C1 segment of cervical spinal cord (tissue), 14 donors: Measurements from ENCODE around the gene HPS3.

Experiments used
- DNase-seq, 14 donors: peaks; one replicate each; lab custom pipeline; 2025; lab: John Stamatoyannopoulos, UW

HPS3 gene

DNA sequence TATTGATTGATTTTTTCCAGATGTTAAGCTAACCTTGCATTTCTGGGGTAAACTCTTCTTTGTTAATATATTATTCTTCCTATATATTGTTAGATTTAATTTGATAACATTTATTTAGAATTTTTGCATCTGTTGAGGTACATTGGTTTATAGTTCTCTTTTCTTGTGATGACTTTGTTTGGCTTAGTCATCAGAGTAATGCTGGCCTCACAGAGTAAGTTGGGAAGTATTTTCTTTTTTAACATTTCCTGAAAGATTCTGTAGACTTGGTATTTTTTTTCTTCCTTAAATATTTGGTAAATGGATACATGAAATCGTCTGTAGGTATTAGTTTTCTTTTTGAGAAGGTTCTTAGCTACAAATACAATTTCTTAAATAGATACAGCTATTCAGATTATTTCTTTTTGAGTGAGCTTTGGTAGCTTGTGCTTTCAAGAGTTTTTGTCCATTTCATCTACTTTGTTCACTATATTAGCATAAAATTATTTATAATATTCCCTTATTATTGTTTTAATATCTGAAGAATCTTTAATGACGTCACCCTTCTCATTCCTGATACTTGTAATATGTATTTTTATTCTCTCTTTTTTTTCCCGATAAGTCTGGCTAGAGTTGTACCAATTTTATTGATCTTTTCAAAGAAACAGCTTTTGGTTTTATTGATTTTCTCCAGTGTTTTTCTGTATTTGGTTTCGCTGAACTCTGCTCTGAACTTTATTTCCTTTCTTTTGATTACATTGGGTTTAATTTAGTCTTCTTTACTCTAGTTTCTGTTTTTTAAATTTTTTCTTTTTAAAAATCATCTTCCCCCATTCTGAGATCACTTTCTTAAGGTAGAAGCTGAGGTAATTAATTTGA, 6.5 kb upstream of the HPS3 start:
- no peak for DNase-seq

DNA sequence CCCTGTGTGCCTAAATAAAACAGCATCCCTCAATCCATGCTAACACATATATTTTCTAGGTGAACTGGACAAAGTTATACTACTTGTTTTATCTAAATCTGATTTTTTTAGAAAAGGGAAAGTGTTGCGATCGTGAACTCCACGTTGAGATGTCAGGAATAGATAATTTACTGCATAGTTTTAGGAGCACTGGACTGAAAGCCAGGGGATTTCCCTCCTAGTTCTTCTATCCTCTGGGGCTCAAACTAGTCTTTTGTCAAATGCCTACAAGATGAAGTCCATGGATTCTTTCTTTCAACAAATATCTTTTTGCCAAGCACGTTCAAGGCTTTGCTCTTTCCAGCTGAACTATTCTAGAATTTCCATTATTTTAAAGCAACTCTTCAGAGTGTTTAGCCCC, 617 bp upstream of the HPS3 start:
- no peak for DNase-seq

- peak in 1 of 14 donors; percentile 18 for DNase-seq
Measured at GRCh38 chr3:149131589-149131988, 2.2 kb downstream of the HPS3 start.

GRCh38 chr3:149134575-149134974, 5.1 kb downstream of the HPS3 start:
- no peak for DNase-seq

GRCh38 chr3:149142682-149143081, 13.2 kb downstream of the HPS3 start:
- DNase-seq = no peak

- DNase-seq = no peak
Measured at GRCh38 chr3:149145356-149145755, 15.9 kb downstream of the HPS3 start.

DNA sequence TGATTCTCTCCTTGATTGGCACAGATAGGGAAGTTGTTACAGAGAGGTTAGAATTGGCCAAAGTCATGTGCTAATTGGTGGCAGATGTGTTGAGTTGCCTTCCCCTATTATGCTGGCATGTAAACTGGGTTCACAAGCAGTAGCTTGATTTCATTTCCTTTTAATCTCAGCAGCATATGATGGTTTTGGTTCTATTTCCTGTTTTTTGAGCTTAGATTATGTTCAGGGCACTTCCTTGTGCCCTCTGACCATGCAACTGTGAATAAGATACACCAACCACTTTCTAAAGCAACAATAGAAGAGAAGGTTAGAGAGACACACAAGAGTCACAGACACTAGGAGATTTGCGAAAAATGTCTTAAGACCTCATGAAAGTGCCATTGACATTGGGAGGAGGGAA, 16.5 kb downstream of the HPS3 start:
- no peak for DNase-seq

GRCh38 chr3:149150436-149150835, 21.0 kb downstream of the HPS3 start:
- no peak for DNase-seq

DNA sequence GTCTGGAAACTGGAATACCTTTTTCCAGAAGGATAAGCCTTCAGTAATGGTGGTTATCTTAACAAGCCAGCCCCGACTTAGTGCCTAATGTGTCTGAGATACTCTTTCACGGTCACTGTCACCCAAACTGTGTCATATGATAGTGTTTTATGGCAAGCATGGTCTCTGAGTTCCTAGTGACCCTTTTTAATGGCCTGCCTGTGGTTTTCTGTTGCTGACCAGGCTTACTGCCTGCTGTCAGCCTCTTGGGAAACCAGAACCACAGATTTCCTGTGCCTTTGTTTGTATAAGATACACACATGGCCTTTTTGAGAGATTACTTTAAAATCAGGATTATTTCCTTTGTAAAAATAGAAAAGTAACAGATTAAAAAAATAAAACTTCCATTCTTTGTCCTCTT, 22.4 kb downstream of the HPS3 start:
- DNase-seq = peak in 1 of 14 donors; percentile 18

DNA sequence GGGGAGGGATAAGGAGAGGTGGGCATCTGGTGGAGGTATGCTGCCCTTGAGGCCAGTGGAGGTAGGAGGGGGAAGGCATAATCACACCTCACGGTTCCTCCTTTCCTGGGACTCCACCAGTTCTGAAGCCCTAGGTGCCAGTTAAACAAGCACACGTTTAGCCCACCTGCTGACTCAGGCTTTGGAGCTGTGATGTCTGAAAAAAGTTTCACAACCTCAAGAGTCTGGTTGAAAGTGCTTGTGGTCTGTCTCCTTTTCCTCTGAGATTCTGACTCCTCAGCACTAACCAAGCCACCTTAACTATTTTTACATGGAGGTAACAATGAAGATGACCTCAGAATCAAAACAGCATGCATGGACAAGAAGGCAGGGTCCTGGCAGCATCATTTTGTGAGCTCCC, 23.0 kb downstream of the HPS3 start:
- DNase-seq = no peak

- DNase-seq = no peak
Measured at GRCh38 chr3:149153402-149153801, 24.0 kb downstream of the HPS3 start.

DNA sequence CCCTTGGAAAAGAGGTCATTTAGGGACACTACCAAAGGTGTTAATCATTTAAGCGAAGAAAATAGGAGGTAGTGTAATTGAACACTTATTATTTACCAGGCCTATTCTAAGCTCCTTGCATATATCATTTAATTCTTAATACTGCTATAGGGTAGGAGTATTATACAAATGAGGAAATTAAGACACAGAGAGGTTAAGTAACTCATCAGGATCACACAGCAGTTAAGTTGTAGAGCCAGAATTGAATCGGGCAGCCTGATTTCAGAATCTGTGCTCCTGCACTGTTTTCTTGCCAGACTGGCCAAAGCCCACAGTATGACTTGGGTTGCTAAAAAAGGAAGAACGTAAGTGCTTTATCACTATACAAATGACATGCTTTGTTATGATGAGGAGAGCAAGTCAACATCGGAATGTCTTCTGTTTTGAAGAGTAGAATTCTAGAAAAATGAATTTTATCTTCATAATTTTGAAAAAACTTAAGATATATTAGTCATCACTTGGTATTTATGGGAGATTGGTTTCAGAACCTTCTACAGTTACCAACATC, 31.4 kb downstream of the HPS3 start:
- DNase-seq = no peak

- no peak for DNase-seq
Measured at GRCh38 chr3:149162007-149162406, 32.6 kb downstream of the HPS3 start.

DNA sequence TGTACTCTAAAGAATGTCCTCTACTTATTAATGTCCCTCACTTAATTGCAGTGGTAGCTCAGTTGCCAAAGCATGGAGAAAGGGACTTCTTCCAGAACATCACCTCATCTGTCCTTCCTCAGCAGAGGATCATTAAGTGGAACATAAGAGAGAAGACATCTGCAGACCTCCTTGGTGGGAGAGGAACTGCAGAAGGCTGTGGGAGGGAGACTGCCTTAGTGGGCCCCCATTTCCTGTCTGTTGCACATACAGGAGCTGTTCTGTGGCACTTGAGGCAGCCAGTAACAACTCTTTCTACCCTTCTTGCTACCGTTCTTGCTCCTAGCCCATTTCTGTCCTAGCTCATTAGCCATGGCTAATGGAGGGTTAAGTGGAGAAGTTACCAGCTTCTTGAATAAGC, 33.6 kb downstream of the HPS3 start:
- no peak for DNase-seq

- no peak for DNase-seq
Measured at GRCh38 chr3:149167898-149168297, 38.5 kb downstream of the HPS3 start.

- no peak for DNase-seq
Measured at GRCh38 chr3:149170672-149171071, 41.2 kb downstream of the HPS3 start.

GRCh38 chr3:149174901-149175300, 45.5 kb downstream of the HPS3 start:
- no peak for DNase-seq

DNA sequence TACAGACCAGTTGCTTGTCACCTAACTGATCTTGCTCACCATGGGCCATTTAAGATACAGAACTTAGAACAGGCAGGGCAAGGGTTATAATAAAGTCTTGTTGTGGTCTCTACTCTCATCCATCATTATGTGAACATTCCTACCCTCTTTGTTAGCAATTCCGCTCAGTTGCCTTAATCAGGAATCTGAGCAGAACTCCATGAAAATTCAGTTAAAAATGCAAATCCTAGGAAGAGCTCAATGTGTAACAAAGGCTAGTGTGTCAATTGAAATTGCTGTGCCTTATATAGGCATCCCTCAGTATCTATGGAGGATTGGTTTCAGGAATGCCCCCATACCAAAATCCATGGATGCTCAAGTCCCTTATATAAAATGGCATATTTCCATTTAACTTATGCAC, 47.7 kb downstream of the HPS3 start:
- DNase-seq = no peak

DNA sequence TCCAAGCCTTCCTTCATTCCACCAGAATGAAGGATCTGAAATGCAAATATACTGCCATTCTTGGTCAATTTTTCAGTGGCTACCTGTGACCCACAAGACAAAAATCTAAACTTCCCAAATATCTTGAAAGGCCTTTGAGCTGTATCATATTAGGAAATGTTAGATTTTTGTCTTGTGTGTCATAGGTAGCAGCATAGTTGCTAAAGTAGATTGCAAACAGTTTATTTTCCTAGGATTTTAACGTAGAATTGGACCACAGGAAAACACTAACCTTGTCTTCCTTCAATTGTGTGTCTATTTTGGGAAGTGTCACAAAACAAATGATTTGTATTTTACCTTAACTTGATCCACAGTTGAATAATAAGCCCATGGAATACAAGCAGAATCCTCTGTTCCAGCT, 49.8 kb downstream of the HPS3 start:
- no peak for DNase-seq

- DNase-seq = peak in 4 of 14 donors; percentile 5 to 45 (median 21)
Measured at GRCh38 chr3:149180057-149180573, 50.7 kb downstream of the HPS3 start.

DNA sequence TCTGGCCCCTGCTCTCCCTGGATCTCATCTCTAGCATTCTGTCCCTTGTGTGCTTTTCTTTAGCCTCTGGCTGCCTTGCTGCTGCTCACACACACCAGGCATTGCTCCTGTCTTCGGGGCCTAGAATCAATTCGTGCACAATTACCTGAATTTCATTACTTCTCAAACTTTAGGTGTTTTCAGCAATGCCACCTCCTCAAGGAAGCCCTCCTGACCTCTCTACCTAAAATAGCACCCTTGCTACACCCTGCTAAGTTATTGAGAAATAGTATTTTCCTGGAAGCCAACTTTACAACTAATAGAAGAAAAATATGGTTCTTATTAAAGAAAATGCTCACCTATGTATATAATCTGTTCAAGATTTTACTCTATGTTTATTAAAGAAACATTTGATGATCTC, 51.7 kb downstream of the HPS3 start:
- DNase-seq = no peak

- DNase-seq = no peak
Measured at GRCh38 chr3:149186219-149186618, 56.8 kb downstream of the HPS3 start.

DNA sequence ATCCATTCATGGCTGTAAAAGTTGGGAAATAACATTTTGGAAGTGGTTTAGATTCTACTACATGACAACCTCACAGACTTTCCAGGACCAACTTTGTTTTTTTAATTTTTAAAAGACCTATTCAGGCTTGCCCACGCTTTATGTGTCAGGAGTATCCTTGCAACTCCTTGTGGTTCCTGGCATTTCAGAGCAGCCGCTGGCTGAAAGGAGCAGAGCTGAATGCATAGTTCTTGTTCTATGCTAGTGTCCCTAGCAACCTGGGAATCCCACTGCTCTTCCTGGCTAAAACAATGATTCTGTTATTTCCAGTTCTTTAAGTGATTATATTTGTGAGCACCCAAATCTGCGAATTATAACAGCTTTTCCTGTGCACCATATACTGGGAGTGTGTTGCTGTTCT, 57.3 kb downstream of the HPS3 start:
- peak in 2 of 14 donors; percentile 8 to 33 for DNase-seq
